Measurements from ENCODE around the gene BCHE. TPM values are rescaled to one million over a fixed set of nuclear protein-coding genes. Genes with fewer than 3 reads are reported as not detected.

BCHE gene
- total RNA-seq (1 to 10 TPM; 1.1 to 2.4 TPM), polyA plus RNA-seq (ENCODE audit: insufficient read depth, low read depth, low replicate concordance) (7.4 TPM)
- long read RNA-seq, donor 1, transcript BCHE-201 (4 exons, 2,454 nt): major isoform, 40 of 95 reads
- long read RNA-seq, donor 1, transcript BCHE-202 (3 exons, 702 nt): minor isoform, 11 of 95 reads
- long read RNA-seq, donor 1, partial matches to known transcripts: 44 of 95 reads
- long read RNA-seq, donor 1, other reads (novel, unspliced or antisense): 0 of 95 reads
- long read RNA-seq, donor 2, transcript BCHE-201 (4 exons, 2,454 nt): major isoform, 16 of 27 reads
- long read RNA-seq, donor 2, partial matches to known transcripts: 7 of 27 reads
- long read RNA-seq, donor 2, other reads (novel, unspliced or antisense): 0 of 27 reads

- DNase-seq: peak; percentile 64
- H3K27me3 ChIP-seq: no peaks in the 10 kb centered on the region
- TF ChIP-seq POLR2A (IDR thresholded peaks at IDR 0.05) (no peak), CTCF (IDR thresholded peaks at IDR 0.05) (no peak)
- no peaks in the 10 kb centered on the region for H3K36me3 ChIP-seq (ENCODE audit: low read depth, missing control alignments)
- H3K9me3 ChIP-seq: no peaks in the 10 kb centered on the region
- WGBS, 2 donors: 5 to 6% methylated on average over 6 of the region's 6 CpGs
- intact Hi-C loops (cut with DNase I; ENCODE audit: low total_unique reads): no loop called here
- peak within 1 kb of the TSS in 1 of 2 donors; percentile 27 for H3K4me3 ChIP-seq
- no peak within 1 kb of the TSS for H3K27ac ChIP-seq
- no peaks in the 10 kb centered on the region for H3K4me1 ChIP-seq
Observed at GRCh38 chr3:165837058-165837525, at the start of gene BCHE. TSS of gene BCHE (minus strand) at chr3:165837423. CDS start at chr3:165831033, 6,390 bp downstream.

DNA sequence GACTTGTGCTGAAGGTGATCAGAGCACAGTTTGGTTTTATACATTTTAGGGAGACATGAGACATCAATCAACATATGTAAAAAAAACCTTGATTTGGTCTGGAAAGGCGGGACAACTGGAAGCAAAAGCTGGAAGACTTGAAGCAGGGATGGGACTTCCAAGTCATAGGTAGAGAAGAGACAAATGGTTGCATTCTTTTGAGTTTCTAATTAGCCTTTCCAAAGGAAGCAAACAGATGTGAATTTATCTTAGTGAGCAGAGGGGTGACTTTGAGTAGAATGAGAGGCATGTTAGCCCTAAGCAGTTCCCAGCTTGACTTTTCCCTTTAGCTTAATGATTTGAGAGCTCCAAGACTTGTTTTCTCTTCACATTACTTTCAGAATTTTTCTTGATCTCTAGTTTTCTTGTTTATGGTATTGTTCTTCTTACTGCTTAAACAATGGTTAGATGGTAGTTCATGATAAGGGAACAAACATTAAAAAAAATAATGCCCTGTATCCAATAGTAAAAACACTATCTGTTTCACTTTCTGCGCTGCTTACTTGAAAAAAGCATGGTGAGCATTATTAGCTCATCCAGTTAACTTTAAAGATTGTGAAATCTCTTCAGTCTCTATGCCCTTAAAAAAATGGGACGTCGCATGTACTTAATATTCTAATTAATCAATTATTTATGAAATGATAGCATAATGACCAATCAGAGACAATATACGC, 48.5 kb upstream of the BCHE start:
- TF ChIP-seq CTCF (IDR thresholded peaks at IDR 0.05) (no peak), POLR2A (IDR thresholded peaks at IDR 0.05) (no peak)
- 87 to 90% methylated on average over 5 of the region's 5 CpGs for WGBS, 2 donors

DNA sequence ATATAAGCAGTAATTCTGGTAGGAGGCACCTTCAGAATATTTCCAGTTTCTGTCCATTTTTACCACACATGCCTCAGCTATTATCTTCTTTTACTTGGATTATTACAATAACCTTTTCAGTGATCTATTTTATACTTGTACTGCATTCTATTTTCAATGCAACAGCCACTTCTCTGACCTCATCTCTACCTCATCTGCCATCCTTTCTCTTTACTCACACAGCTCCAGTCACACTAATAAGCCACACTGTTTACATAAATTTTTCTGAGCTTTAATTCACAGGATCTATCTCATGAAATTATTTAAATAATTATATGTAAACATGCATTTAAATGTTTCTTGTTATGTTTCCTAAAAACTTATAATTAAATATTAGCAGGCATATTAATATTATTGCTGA, 47.3 kb upstream of the BCHE start:
- no peak overlapping the region for H3K27ac ChIP-seq
- intact Hi-C loops (cut with DNase I; ENCODE audit: low total_unique reads): no loop called here
- H3K27me3 ChIP-seq: no peaks in the 10 kb centered on the region
- H3K9me3 ChIP-seq: no peaks in the 10 kb centered on the region
- H3K4me1 ChIP-seq: no peaks in the 10 kb centered on the region
- no peaks in the 10 kb centered on the region for H3K36me3 ChIP-seq (ENCODE audit: low read depth, missing control alignments)
- TF ChIP-seq CTCF (IDR thresholded peaks at IDR 0.05) (no peak), POLR2A (IDR thresholded peaks at IDR 0.05) (no peak)
- no peak for DNase-seq
- H3K4me3 ChIP-seq: no peak overlapping the region

More for the DNA sequence above, 48.5 kb upstream of the BCHE start:
- Histone ChIP-seq H3K9me3 (no peaks in the 10 kb centered on the region), H3K36me3 (ENCODE audit: low read depth, missing control alignments) (no peaks in the 10 kb centered on the region), H3K4me1 (no peaks in the 10 kb centered on the region), H3K4me3 (no peak overlapping the region), H3K27ac (no peak overlapping the region), H3K27me3 (no peaks in the 10 kb centered on the region)
- no peak for DNase-seq
- intact Hi-C loops (cut with DNase I; ENCODE audit: low total_unique reads): no loop called here

DNA sequence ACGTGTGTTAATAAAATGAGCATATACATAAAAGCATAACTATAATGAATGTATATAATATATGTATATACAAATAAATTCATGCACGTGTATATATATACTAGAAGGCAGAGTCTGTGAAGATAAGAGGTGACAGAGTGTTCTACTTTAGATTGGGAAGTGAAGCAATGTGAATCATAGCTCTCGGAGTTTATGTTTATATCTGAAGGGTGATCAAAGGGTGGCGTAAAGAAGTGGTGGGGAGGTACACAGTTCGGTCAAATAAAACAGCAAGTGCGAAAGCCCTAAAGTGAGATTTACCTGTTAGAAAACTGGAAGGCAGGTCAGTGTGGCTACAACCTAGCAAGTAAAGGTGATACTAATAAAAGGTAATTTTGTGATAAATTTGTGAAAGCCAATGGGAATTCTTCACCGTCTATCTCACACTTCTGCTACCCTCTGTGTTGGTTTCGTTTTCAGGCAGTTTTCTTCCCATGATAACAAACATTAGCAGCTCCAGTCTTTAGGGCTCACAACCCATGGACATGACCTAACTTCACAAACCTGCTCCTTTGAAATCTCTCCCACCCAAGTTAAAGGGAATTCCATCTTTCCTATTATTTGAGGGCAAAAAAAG, 46.7 kb upstream of the BCHE start:
- H3K27ac ChIP-seq: no peak overlapping the region
- no peaks in the 10 kb centered on the region for H3K9me3 ChIP-seq
- H3K27me3 ChIP-seq: no peaks in the 10 kb centered on the region
- H3K4me3 ChIP-seq: no peak overlapping the region
- TF ChIP-seq POLR2A (IDR thresholded peaks at IDR 0.05): no peak
- TF ChIP-seq CTCF (IDR thresholded peaks at IDR 0.05): no peak
- intact Hi-C loops (cut with DNase I; ENCODE audit: low total_unique reads): no loop called here
- no peaks in the 10 kb centered on the region for H3K36me3 ChIP-seq (ENCODE audit: low read depth, missing control alignments)
- DNase-seq: no peak
- WGBS, 2 donors: 60 to 63% methylated on average over 8 of the region's 8 CpGs
- no peaks in the 10 kb centered on the region for H3K4me1 ChIP-seq
